ENCODE measurements around the gene MSI2. TPM values are rescaled to one million over a fixed set of nuclear protein-coding genes. Genes with fewer than 3 reads are reported as not detected.

MSI2 gene
- total and polyA plus RNA-seq, 12 donors, result 32.6 to 411 (median 148) TPM

DNA sequence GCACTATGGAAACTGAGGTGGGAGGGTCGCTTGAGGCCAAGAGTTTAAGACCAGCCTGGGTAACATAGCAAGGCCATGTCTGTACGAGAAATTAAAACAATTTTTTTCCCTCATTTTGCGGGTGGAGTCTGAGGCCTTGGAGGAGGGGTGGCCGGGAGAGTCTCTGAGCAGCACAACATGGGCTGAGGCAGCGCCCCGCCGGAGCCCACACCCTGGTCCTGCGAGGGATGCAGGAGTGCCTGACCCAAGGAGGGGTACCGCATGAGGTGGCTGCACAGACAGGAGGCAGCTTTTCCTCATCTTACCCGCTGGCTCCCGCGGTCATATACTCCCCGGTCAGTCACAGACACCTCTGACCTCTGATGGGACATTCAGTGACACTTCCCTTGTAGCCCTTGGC lies 67.7 kb downstream of the MSI2 start:
- H3K4me3 ChIP-seq, result no peak overlapping the region
- TF ChIP-seq, protein P1, sequence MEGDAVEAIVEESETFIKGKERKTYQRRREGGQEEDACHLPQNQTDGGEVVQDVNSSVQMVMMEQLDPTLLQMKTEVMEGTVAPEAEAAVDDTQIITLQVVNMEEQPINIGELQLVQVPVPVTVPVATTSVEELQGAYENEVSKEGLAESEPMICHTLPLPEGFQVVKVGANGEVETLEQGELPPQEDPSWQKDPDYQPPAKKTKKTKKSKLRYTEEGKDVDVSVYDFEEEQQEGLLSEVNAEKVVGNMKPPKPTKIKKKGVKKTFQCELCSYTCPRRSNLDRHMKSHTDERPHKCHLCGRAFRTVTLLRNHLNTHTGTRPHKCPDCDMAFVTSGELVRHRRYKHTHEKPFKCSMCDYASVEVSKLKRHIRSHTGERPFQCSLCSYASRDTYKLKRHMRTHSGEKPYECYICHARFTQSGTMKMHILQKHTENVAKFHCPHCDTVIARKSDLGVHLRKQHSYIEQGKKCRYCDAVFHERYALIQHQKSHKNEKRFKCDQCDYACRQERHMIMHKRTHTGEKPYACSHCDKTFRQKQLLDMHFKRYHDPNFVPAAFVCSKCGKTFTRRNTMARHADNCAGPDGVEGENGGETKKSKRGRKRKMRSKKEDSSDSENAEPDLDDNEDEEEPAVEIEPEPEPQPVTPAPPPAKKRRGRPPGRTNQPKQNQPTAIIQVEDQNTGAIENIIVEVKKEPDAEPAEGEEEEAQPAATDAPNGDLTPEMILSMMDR (IDR thresholded peaks at IDR 0.05), result no peak
- no peak for TF ChIP-seq POLR2A (IDR thresholded peaks at IDR 0.05)
- peak in 1 of 7 donors; percentile 13 for DNase-seq
- no peaks in the 10 kb centered on the region for H3K36me3 ChIP-seq (replicated peaks in 1 of 2)
- intact Hi-C loops (cut with DNase I), result no loop called here
- H3K27ac ChIP-seq, result peak overlapping the region in 1 of 5 donors; percentile 73
- H3K4me1 ChIP-seq (replicated peaks in 1 of 2), result peaks cover 8 to 24% of the 10 kb centered on the region in 2 donors
- 90 to 95% (median 93%) methylated on average over 11 to 13 of the region's 13 CpGs for WGBS, 4 donors
- no peaks in the 10 kb centered on the region for H3K9me3 ChIP-seq (replicated peaks in 1 of 3)
- H3K27me3 ChIP-seq, result no peaks in the 10 kb centered on the region

DNA sequence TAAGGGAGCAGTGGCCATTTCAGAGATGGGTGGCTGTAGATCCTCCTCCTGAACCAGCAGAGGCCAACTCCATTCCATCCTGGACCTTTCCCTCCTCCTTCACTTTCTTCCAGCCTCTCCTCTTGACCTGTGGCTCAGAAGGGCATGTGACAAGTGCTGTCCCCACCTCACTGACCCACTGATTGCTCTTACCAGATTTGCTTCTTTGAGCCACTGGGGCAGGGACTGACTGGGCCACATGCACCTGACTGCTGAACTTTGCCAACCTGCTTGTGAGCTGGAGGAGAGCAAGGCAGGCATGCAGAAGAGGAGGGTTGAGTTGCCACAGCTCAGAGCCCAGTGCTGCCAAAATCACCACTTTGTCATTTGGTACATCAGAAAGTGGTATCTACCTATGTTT lies 68.3 kb downstream of the MSI2 start:
- H3K27me3 ChIP-seq, result no peaks in the 10 kb centered on the region
- H3K4me3 ChIP-seq, result no peak overlapping the region
- H3K9me3 ChIP-seq (replicated peaks in 1 of 3), result no peaks in the 10 kb centered on the region
- H3K4me1 ChIP-seq (replicated peaks in 1 of 2), result peaks cover 14 to 29% of the 10 kb centered on the region in 2 donors
- DNase-seq, result peak in 1 of 7 donors; percentile 13
- TF ChIP-seq, protein P1 (IDR thresholded peaks at IDR 0.05), result no peak
- TF ChIP-seq POLR2A (IDR thresholded peaks at IDR 0.05), result no peak
- no peaks in the 10 kb centered on the region for H3K36me3 ChIP-seq (replicated peaks in 1 of 2)
- H3K27ac ChIP-seq, result no peak overlapping the region
- intact Hi-C loops (cut with DNase I), result no loop called here

DNA sequence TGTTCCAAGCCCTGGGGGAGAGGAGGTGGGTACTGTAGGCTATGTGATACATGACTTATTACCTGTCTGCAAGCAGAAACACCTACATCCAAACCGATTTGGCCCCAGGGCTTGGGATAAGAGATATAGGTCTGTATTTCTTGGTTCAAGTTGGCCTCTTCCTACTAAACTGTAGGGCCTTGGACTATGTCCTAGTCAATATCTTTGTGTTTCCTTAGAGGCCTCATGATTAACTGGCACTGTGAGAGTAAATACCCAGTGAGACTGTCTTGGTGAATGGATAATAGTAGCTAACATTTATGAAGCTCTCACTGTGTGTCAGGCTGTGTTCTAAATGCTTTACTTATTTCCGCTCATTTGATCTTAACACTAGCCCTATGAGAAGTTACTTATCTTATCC lies 70.0 kb downstream of the MSI2 start:
- WGBS, 4 donors, result 74 to 91% (median 82%) methylated on average over 2 of the region's 2 CpGs
- H3K4me1 ChIP-seq (replicated peaks in 1 of 2), result peaks cover 27 to 44% of the 10 kb centered on the region in 2 donors
- H3K36me3 ChIP-seq (replicated peaks in 1 of 2), result no peaks in the 10 kb centered on the region
- no peaks in the 10 kb centered on the region for H3K9me3 ChIP-seq (replicated peaks in 1 of 3)
- no peak overlapping the region for H3K4me3 ChIP-seq
- intact Hi-C loops (cut with DNase I), result no loop called here
- H3K27me3 ChIP-seq, result no peaks in the 10 kb centered on the region
- DNase-seq, result peak in 1 of 7 donors; percentile 5
- H3K27ac ChIP-seq, result peak overlapping the region in 4 of 5 donors; percentile 37 to 91 (median 66)
- no peak for TF ChIP-seq POLR2A (IDR thresholded peaks at IDR 0.05)
- TF ChIP-seq, protein P1 (IDR thresholded peaks at IDR 0.05), result no peak

DNA sequence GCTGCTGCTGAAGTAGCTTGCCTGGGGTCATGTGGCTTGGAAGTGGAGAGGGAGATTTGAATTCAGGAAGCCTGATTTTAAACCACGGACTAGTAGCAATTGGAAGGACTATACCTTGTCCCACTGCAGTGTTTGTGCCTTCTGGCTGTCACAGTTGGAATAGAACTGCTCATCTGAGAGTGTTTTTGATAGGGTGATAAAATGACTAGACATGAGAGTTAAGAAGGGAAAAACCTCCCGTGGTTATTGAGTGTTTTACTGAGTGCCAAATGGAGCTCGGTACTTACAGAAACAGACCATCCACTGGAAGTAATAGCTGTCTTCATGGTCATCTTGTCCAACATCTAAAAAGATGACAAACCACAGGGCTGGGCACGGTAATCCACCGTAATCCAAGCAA lies 70.4 kb downstream of the MSI2 start:
- Histone ChIP-seq H3K9me3 (replicated peaks in 1 of 3) (no peaks in the 10 kb centered on the region), H3K4me3 (no peak overlapping the region), H3K27me3 (no peaks in the 10 kb centered on the region), H3K4me1 (replicated peaks in 1 of 2) (peaks cover 27 to 48% of the 10 kb centered on the region in 2 donors), H3K36me3 (replicated peaks in 1 of 2) (no peaks in the 10 kb centered on the region), H3K27ac (peak overlapping the region; percentile 20 to 91 (median 65))
- 75 to 87% (median 81%) methylated on average over 5 of the region's 5 CpGs for WGBS, 4 donors
- peak in 1 of 7 donors; percentile 3 for DNase-seq
- TF ChIP-seq, protein P1 (IDR thresholded peaks at IDR 0.05), result no peak
- TF ChIP-seq POLR2A (IDR thresholded peaks at IDR 0.05), result no peak
- intact Hi-C loops (cut with DNase I), result no loop called here

Data from adrenal gland (tissue), 12 donors.